NCI-H128 (cell line): ENCODE results near the gene ZNF726.
"Not testable (repeated sequence)": the region's sequence is repeated elsewhere in the genome, so short reads cannot be mapped to it uniquely, and the experiment has no call there.

ENCODE experiments used
- DNase-seq: peaks from one replicate; lab custom pipeline; 2025; ENCODE audit not compliant: unreplicated experiment; lab: John Stamatoyannopoulos, UW

The ZNF726 gene

DNA sequence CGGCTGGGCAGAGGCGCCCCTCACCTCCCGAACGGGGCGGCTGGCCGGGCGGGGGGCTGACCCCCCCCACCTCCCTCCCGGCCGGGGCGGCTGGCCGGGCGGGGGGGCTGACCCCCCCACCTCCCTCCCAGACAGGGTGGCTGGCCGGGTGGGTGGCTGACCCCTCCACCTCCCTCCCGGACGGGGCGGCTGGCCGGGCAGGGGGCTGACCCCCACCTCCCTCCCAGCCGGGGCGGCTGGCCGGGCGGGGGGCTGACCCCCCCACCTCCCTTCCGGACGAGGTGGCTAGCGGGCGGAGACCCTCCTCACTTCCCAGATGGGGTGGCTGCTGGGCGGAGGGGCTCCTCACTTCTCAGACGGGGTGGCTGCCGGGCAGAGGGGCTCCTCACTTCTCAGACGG lies 22.3 kb downstream of the ZNF726 start:
- DNase-seq = not testable (repeated sequence)

DNA sequence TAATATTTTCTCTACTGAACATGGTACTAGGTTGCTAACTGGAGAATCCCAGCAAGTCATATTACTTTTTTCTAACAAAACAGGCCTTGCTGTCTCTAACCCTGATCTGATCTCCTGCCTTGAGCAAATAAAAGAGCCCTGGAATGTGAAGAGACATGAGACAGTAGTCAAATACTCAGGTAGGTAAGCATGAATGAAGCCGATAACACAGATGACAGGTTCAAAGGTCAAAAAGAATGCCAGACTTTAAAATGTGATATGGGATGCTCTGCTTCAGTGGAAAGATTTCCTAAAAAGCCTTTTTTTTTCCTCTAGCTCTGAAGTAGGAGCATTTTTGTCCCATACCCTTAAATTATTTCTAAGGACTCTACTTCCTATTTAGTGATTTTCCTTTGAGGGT lies 28.7 kb downstream of the ZNF726 start:
- no peak for DNase-seq

GRCh38 chr19:23946569-23946968 lies 31.9 kb downstream of the ZNF726 start:
- no peak for DNase-seq

DNA sequence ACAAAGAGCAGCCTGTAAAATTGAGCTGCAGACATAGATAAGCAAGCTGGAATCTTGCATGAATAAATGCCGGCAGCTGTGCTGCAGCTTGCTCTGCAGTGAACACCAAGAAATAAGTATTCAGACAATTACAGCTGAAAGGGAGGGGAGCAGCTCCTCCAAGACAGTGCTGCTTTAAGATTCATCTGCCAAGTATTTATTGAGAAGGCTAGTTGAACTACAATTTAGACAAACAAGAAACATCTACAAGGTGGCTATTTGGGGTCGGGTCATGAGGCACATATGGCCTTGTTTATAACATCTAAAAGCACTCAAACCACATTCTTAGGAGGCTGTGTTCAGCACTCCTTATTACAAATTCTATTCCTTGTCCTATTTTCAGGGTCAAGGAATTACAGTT lies 34.9 kb downstream of the ZNF726 start:
- no peak for DNase-seq

DNA sequence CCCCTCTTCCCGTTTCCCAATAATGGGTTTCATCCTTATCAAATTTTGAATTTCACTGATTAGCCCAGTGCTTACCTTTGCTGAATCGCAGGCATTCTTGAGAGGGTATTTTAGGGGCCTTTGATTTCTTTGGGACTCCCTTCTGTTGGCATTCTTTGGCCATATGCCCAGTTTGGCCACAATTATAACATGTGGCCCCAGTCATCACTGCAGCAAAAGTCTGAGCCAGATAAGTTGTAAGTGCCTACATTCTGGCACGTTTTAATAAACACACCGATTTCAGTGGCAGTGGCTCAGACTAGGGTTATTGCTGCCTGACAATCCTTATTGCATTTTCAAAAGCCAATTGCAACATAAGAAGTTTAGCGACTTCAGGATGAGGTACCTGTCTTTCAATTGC lies 41.4 kb downstream of the ZNF726 start:
- no peak for DNase-seq

DNA sequence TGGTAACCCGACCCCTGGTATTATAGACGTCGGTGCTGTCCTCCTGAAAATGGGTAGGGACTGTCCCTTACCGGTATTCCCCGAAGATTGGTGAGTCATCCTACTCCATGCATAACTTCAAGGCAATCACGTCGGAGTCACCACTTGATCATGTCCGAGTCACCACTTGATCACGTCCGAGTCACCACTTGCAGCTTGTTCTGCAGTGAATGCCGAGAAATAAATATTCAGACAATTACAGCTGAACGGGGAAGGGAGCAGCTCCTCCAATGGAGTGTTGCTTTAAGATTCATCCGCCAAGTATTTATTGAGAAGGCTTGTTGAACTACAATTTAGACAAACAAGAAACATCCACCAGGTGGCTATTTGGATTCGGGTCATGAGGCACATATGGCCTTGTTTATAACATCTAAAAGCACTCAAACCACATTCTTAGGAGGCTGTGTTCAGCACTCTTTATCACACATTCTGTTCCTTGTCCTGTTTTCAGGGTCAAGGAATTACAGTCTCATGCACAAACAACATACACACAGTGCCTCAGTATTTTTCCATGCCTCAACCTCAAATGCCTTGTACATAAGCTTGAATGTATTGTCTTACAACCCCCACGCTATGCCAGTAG lies 43.1 kb downstream of the ZNF726 start:
- no peak for DNase-seq

DNA sequence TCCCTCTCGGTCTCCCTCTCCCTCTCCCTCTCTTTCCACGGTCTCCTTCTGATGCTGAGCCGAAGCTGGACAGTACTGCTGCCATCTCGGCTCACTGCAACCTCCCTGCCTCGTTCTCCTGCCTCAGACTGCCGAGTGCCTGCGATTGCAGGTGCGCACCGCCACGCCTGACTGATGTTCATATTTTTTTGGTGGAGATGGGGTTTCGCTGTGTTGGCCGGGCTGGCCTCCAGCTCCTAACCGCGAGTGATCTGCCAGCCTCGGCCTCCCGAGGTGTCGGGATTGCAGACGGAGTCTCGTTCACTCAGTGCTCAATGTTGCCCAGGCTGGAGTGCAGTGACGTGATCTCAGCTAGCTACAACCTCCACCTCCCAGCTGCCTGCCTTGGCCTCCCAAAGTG lies 48.7 kb downstream of the ZNF726 start:
- DNase-seq = not testable (repeated sequence)

DNA sequence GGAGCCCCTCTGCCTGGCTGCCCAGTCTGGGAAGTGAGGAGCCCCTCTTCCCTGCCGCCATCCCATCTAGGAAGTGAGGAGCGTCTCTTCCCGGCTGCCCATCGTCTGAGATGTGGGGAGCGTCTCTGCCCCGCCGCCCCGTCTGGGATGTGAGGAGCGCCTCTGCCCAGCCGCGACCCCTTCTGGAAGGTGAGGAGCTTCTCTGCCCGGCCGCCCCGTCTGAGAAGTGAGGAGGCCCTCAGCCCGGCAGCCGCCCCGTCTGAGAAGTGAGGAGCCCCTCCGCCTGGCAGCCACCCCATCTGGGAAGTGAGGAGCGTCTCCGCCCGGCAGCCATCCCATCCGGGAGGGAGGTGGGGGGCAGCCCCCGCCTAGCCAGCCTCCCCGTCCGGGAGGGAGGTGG lies 49.2 kb downstream of the ZNF726 start:
- not testable (repeated sequence) for DNase-seq

DNA sequence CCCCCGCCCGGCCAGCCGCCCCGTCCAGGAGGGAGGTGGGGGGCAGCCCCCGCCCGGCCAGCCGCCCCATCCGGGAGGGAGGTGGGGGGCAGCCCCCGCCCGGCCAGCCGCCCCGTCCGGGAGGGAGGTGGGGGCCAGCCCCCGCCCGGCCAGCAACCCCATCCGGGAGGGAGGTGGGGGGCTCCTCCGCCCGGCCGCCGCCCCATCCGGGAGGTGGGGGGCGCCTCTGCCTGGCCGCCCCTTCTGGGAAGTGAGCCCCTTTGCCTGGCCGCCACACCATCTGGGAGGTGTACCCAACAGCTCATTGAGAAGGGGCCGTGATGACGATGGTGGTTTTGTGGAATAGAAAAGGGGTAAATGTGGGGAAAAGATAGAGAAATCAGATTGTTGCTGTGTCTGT lies 49.6 kb downstream of the ZNF726 start:
- DNase-seq = not testable (repeated sequence)

- no peak for DNase-seq
Measured at GRCh38 chr19:23969630-23970029, 54.9 kb downstream of the ZNF726 start.

DNA sequence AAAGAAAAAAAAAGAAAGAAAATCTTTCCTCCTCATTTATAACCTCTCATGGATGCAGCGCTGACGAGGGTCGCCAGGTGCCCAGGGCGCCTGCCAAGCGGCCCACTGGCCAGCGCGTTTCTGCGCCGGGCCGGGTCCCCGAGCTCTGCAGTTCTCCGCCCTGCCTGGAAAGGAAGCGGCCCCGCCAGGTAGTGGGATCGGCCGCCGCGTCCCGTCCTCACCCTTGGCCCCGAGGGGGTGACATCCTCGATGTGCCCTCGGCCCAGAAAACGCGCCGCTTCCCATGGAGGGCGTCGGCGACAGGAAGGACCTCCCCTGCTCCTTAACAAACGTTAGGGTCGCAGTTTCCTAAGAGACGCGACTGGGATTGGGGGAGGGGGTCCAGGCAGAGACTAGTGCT lies 56.9 kb downstream of the ZNF726 start:
- no peak for DNase-seq

- no peak for DNase-seq
Measured at GRCh38 chr19:23972161-23972560, 57.5 kb downstream of the ZNF726 start.

DNA sequence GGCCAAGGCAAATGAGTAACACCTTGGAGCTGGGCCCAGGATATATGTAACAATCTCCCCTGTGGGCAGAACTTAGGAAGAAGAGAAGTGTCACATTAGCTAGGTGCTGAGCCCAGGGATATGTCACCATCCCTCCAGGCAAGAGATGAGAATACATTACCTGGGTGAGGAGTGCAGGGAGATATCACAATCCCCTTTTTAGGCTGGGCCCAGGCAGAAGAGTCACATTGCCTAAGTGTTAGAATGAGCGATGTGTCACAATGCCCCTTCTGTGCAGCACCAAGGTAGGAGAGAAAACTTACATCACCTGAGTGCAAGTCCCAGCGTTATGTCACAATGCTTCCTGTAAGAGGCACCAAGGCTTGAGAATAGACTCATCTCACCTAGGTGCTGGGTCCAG lies 60.3 kb downstream of the ZNF726 start:
- no peak for DNase-seq

DNA sequence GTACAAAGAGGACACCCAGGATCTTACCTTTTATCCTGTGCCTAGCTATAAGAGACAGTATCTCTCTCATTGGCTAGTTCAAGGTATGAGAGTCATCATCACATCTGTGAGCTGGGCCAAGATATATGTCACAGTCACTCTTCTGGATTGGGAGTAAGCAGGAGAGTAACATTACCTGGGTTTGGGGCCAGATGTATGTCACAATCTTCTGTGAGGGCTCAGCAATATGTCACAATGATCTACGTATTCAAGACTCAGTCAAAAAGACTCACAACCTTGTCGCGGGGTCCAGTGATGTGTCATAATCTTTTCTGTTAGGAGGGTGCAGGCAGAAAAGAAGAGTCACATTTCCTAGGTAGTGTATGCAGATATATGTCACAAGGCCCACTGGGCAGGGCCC lies 61.9 kb downstream of the ZNF726 start:
- DNase-seq = not testable (repeated sequence)

DNA sequence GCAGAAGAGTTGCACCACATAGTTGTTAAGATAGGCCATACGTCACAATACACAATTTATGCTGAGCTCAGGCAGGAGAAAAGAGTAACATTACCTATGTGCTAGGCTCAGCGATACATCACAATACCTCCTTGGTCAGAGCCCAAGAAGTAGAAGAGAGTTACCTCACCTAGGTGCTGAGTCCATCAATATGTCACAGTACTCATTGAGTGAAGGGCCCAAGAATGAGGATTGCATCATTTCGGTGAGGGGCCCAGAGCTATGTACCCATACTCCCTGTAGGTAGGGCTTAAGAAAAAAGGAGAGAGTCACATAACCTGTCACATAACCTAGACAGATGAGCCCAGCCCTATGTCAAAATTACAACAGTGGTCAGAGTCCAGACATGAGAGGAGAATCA lies 62.6 kb downstream of the ZNF726 start:
- not testable (repeated sequence) for DNase-seq

DNA sequence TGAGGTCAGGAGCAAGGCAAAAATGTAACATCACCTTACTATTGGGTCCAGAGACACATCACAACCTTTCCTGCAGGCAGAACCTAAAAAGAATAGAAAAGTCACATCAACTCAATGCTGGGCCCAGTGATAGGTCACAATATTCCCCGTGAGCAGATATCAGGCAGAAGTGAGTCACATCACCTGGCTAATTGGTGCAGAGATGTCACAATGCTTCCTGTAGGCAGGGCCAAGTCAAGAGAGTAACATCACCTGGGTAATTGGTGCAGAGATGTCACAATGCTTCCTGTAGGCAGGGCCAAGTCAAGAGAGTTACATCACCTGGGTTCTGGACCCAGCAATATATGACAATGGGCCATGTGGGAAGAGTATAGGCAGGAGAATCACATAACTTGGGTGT lies 63.4 kb downstream of the ZNF726 start:
- DNase-seq = no peak

DNA sequence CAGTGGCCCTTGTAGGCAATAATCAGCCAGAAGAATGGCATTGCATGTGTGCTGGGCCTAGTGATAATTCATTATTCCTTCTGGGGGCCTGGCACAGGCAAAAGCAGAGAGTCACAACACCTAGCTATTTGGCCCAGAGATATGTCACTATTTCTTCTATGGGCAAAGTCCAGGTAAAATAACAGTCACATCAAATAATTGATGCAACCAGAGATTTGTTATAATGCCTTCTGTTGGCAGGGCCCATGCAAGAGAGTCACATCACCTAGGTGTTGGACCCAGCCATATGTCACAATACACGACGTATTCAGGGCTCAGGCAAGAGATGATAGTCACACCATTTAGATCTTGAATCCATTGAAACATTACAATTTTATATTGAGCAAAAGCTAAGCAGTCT lies 66.1 kb downstream of the ZNF726 start:
- DNase-seq = no peak

DNA sequence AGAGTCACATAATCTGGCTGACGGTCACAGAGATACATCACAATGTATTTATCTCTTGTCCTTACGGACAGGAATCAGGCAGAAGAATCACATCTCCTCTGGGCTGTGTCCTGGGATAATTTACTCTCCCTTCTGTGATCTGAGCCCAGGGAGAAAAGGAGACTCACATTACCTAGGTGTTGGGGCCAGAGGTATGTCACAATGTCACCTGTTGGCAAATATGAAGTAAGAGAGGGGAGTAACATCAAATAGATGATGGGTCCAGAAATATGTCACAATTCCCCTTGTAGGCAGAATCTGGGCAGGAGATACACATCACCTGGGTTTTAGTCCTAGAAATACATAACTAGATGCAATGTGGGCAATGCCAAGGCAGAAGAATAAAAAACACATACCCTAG lies 67.2 kb downstream of the ZNF726 start:
- DNase-seq = no peak

- DNase-seq = no peak
Measured at GRCh38 chr19:23983406-23983805, 68.7 kb downstream of the ZNF726 start.
